Astrocyte (in vitro differentiated cells and primary cell): ENCODE data around the gene ASB13. TPM values are rescaled to one million over a fixed set of nuclear protein-coding genes. Genes with fewer than 3 reads are reported as not detected.
A peak's percentile ranks its signal among the peaks of the same experiment; 100 is the strongest.

Experiments
- DNase-seq: peaks from one replicate; pipeline ENCODE4 v3.0.0-alpha.2; 2010; ENCODE audit warnings: low read depth
- FAIRE-seq: peaks from 2 replicates; lab custom pipeline; 2011; peaks lifted over from hg19 to GRCh38; lab: Jason Lieb, UNC
- H2AFZ ChIP-seq: 2 replicates; pipeline ENCODE4 v1.6.0; 2012; ENCODE audit warnings: low read depth, low read length, inconsistent platforms
- H3K27ac ChIP-seq: 2 replicates; pipeline ENCODE4 v1.5.1; 2011; ENCODE audit warnings: low read depth, low read length, inconsistent platforms
- H3K27me3 ChIP-seq: 2 replicates; pipeline ENCODE4 v1.6.0; 2011; ENCODE audit warnings: low read length, inconsistent platforms; ENCODE audit not compliant: insufficient read depth
- H3K36me3 ChIP-seq: 2 replicates; pipeline ENCODE4 v1.5.1; 2011; ENCODE audit warnings: low read length, inconsistent platforms; ENCODE audit not compliant: insufficient read depth
- H3K4me1 ChIP-seq: 2 replicates; pipeline ENCODE4 v1.5.1; 2011; ENCODE audit warnings: low read length, inconsistent platforms; ENCODE audit not compliant: insufficient read depth
- H3K4me2 ChIP-seq: 2 replicates; pipeline ENCODE4 v1.6.0; 2012; ENCODE audit warnings: low read length, inconsistent platforms
- H3K4me3 ChIP-seq: 2 replicates; pipeline ENCODE4 v1.5.1; 2011; ENCODE audit warnings: low read depth, mild to moderate bottlenecking, low read length, inconsistent platforms; ENCODE audit not compliant: insufficient read depth
- H3K79me2 ChIP-seq: 2 replicates; pipeline ENCODE4 v1.6.0; 2012; ENCODE audit warnings: mild to moderate bottlenecking, low read length, inconsistent platforms; ENCODE audit not compliant: insufficient read depth
- H3K9ac ChIP-seq: 2 replicates; pipeline ENCODE4 v1.6.0; 2012; ENCODE audit warnings: mild to moderate bottlenecking, low read length, inconsistent platforms
- H3K9me3 ChIP-seq: 2 replicates; pipeline ENCODE4 v1.5.1; 2012; ENCODE audit warnings: low read depth, mild to moderate bottlenecking, low read length, inconsistent platforms; ENCODE audit not compliant: insufficient read depth
- H4K20me1 ChIP-seq: 2 replicates; pipeline ENCODE4 v1.6.0; 2012; ENCODE audit warnings: low read length, inconsistent platforms; ENCODE audit not compliant: insufficient read depth
- H3K27ac Mint-ChIP-seq: one replicate; pipeline ENCODE4 v1.8.0; 2021; ENCODE audit warnings: mild to moderate bottlenecking, mixed read lengths; ENCODE audit not compliant: unreplicated experiment
- H3K27me3 Mint-ChIP-seq: one replicate; pipeline ENCODE4 v1.8.0; 2021; ENCODE audit warnings: low read depth, mixed read lengths; ENCODE audit not compliant: unreplicated experiment
- H3K36me3 Mint-ChIP-seq: one replicate; pipeline ENCODE4 v1.8.0; 2021; ENCODE audit warnings: low read depth, mixed read lengths; ENCODE audit not compliant: unreplicated experiment
- H3K4me1 Mint-ChIP-seq: one replicate; pipeline ENCODE4 v1.8.0; 2021; ENCODE audit warnings: low read depth, mixed read lengths; ENCODE audit not compliant: unreplicated experiment
- H3K4me3 Mint-ChIP-seq: one replicate; pipeline ENCODE4 v1.8.0; 2021; ENCODE audit warnings: mild to moderate bottlenecking, moderate library complexity, mixed read lengths; ENCODE audit not compliant: unreplicated experiment
- H3K9me3 Mint-ChIP-seq: one replicate; pipeline ENCODE4 v1.8.0; 2021; ENCODE audit warnings: mild to moderate bottlenecking, mixed read lengths; ENCODE audit not compliant: unreplicated experiment
- CTCF ChIP-seq: IDR thresholded peaks from 2 replicates; pipeline ENCODE4 v1.5.1; 2011; ENCODE audit warnings: low read depth, mild to moderate bottlenecking, inconsistent platforms, low read length, moderate library complexity; ENCODE audit not compliant: insufficient read depth
- EZH2 ChIP-seq: IDR thresholded peaks from 2 replicates; pipeline ENCODE4 v1.6.1; 2012; ENCODE audit warnings: mild to moderate bottlenecking, low read length, inconsistent platforms; ENCODE audit not compliant: insufficient read depth
- total RNA-seq: library from RNA; stranded (reverse); gene quantifications from 2 replicates; pipeline ENCODE4 v1.2.1, GENCODE V29; 2021

Gene ASB13
- total RNA-seq, 1 donor from 2014 or later = 4.8 TPM

DNA sequence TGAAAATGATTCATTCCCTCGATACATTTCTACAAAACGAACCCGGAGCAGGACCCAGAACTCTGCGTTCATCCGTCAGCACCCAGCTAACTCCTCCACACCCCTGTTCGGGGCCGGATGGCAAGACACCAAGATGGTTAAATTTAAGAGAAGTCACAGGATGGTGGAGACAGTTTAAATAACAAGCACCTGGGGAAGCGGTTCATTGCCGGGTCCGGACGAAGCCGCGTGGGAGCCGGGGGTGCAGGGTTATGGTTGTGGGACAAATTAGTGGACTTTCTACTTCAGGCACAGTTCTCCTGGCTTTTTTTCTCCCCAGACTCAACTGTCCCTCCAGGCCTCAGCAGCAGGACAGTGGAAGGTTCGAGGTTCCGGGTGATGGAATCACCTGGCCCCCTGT is 45.4 kb downstream of the ASB13 start:
- Histone ChIP-seq H3K27ac (no peak overlapping the region), H3K9me3 (no peaks in the 10 kb centered on the region), H3K4me2 (no peak overlapping the region), H3K4me1 (peaks cover 7% of the 10 kb centered on the region), H3K4me3 (no peak overlapping the region), H3K36me3 (no peaks in the 10 kb centered on the region), H3K27me3 (no peaks in the 10 kb centered on the region), H4K20me1 (no peaks in the 10 kb centered on the region), H3K9ac (no peak overlapping the region), H3K79me2 (no peaks in the 10 kb centered on the region), H2AFZ (no peak overlapping the region)
- H3K4me3 Mint-ChIP-seq = no peak overlapping the region
- FAIRE-seq (no peak), DNase-seq (no peak)
- H3K27ac Mint-ChIP-seq = no peak overlapping the region
- no peaks in the 10 kb centered on the region for H3K9me3 Mint-ChIP-seq
- no peaks in the 10 kb centered on the region for H3K36me3 Mint-ChIP-seq
- peaks cover 12% of the 10 kb centered on the region for H3K4me1 Mint-ChIP-seq
- TF ChIP-seq CTCF = no peak
- no peak for TF ChIP-seq EZH2
- peaks cover 5% of the 10 kb centered on the region for H3K27me3 Mint-ChIP-seq

GRCh38 chr10:5620223-5620721 is 46.1 kb downstream of the ASB13 start:
- Mint-ChIP-seq H3K27me3 (peaks cover 5% of the 10 kb centered on the region), H3K27ac (no peak overlapping the region), H3K4me3 (no peak overlapping the region), H3K36me3 (no peaks in the 10 kb centered on the region), H3K4me1 (peaks cover 12% of the 10 kb centered on the region), H3K9me3 (no peaks in the 10 kb centered on the region)
- no peaks in the 10 kb centered on the region for H3K79me2 ChIP-seq
- H3K9me3 ChIP-seq = no peaks in the 10 kb centered on the region
- DNase-seq (no peak), FAIRE-seq (no peak)
- H3K4me3 ChIP-seq = no peak overlapping the region
- no peak overlapping the region for H3K9ac ChIP-seq
- peak overlapping the region; percentile 73 for H2AFZ ChIP-seq
- peaks cover 7% of the 10 kb centered on the region for H3K4me1 ChIP-seq
- peak overlapping the region; percentile 31 for H3K4me2 ChIP-seq
- no peak for TF ChIP-seq EZH2
- TF ChIP-seq CTCF = no peak
- H3K27me3 ChIP-seq = no peaks in the 10 kb centered on the region
- no peaks in the 10 kb centered on the region for H4K20me1 ChIP-seq
- no peaks in the 10 kb centered on the region for H3K36me3 ChIP-seq
- H3K27ac ChIP-seq = no peak overlapping the region

DNA sequence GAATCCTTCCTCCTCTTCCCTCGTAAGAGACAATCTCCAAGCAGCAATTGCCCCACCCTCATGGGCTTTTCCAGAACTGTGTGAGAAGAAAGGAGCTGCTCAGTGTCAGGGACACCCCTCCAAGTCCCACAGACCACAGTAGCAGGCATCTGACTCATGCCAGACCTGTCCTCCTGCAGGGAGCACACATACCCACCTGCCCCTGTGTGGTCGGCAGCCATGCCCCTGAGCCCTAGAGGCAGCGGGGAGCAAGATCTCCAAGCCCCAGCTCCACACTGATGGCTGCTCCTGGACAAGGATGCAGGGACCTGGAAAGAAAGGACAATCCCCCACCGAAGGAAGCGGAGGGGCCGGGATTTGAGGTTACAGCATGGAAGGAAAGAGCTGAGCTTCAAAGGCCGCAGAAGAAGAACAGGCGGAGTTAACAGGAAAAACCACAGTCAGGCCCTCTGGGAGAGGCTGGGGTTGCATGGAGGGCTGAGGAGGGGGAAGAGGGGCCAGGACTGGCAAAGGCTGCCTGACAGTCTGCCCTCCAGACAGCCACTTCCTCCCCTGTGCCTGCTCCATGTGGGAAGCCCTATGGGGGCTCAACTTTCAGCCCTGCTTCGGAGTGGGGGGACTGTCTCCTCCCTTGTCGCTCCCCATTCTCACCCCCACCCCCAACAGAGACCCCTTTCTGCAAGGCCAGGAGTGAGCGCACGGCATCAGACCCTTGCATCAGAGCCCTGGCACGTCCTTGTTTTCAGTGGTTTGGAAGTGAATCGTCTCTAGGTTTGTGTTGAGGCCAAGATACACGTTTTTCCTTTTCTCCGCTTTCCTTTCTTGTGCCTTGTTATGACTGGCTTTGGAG is 46.8 kb downstream of the ASB13 start:
- Mint-ChIP-seq H3K27me3 (peaks cover 5% of the 10 kb centered on the region), H3K4me3 (no peak overlapping the region), H3K36me3 (no peaks in the 10 kb centered on the region), H3K27ac (no peak overlapping the region), H3K4me1 (peaks cover 12% of the 10 kb centered on the region), H3K9me3 (no peaks in the 10 kb centered on the region)
- Histone ChIP-seq H3K27me3 (no peaks in the 10 kb centered on the region), H3K79me2 (no peaks in the 10 kb centered on the region), H3K9me3 (no peaks in the 10 kb centered on the region), H3K9ac (no peak overlapping the region), H3K36me3 (no peaks in the 10 kb centered on the region), H4K20me1 (no peaks in the 10 kb centered on the region), H3K4me1 (peaks cover 7% of the 10 kb centered on the region), H3K27ac (no peak overlapping the region), H2AFZ (peak overlapping the region; percentile 73), H3K4me2 (peak overlapping the region; percentile 31), H3K4me3 (no peak overlapping the region)
- DNase-seq (peak; percentile 61), FAIRE-seq (no peak)
- no peak for TF ChIP-seq EZH2
